Omental fat pad (tissue), 4 donors: ENCODE data around the gene SCD5. TPM values are rescaled to one million over a fixed set of nuclear protein-coding genes. Genes with fewer than 3 reads are reported as not detected.

ENCODE experiments used
- ATAC-seq: fragments of 150-250 bp; one replicate; pipeline ENCODE4 v1.9.1; 2016; ENCODE audit warnings: mild to moderate bottlenecking, moderate library complexity; ENCODE audit not compliant: low FRiP score
- DNase-seq: peaks from one replicate; pipeline ENCODE4 v3.0.0-alpha.2; 2019; ENCODE audit warnings: low spot score
- total RNA-seq, 4 donors: library from RNA; depleted of rRNA; stranded (reverse); fragments of >200 nt; gene quantifications; one replicate each; pipeline ENCODE4 v1.1.0, GENCODE V29; 2016
- TF ChIP-seq, protein P1 (sequence below), 3 donors: fragments of 450-650 bp; IDR thresholded peaks; one replicate each; pipeline ENCODE4 v1.5.1; 2016 to 2017; ENCODE audit warnings: antibody characterized with exemption in 3 of 3, mild to moderate bottlenecking in 3 of 3, moderate library complexity in 2 of 3

Gene SCD5
- total RNA-seq, 4 donors from 2014 or later = 6.7 to 19.9 (median 13.5) TPM

DNA sequence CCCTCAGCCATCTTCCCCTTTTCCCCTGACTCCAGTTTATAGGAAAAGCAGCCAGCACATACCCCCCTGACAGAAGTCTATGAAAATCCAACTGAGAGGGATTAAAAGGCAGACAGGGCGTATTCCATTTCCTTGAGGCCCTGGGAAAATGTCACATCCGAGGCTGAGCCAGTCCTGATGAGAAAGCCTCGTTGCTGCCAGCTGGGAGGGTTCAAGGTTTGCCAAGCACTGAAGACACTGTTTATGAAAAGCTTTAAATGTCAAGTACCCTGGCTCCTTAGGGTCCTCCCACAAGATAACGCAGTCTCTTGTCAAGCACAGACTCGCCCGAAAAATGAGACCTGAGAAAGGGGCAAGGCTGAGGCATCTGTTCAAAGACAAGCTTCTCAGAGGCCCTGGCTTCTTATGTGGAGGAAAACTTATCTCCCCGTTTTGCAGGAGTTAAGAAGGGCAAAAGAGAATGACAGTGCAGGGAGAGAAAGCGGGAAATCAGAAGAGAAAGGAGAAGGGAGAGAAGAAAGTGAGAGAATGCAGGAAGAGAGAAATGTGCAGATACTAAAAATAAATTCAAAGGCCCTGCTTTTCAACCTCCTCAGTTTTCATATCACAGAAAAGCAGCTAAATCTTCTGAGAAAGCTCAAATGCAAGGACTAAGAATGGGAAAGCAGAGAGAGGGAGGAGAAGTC, 44.7 kb downstream of the SCD5 start:
- DNase-seq = no peak
- TF ChIP-seq, protein P1, sequence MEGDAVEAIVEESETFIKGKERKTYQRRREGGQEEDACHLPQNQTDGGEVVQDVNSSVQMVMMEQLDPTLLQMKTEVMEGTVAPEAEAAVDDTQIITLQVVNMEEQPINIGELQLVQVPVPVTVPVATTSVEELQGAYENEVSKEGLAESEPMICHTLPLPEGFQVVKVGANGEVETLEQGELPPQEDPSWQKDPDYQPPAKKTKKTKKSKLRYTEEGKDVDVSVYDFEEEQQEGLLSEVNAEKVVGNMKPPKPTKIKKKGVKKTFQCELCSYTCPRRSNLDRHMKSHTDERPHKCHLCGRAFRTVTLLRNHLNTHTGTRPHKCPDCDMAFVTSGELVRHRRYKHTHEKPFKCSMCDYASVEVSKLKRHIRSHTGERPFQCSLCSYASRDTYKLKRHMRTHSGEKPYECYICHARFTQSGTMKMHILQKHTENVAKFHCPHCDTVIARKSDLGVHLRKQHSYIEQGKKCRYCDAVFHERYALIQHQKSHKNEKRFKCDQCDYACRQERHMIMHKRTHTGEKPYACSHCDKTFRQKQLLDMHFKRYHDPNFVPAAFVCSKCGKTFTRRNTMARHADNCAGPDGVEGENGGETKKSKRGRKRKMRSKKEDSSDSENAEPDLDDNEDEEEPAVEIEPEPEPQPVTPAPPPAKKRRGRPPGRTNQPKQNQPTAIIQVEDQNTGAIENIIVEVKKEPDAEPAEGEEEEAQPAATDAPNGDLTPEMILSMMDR (IDR thresholded peaks at IDR 0.05) = no peak
- ATAC-seq = no peak

DNA sequence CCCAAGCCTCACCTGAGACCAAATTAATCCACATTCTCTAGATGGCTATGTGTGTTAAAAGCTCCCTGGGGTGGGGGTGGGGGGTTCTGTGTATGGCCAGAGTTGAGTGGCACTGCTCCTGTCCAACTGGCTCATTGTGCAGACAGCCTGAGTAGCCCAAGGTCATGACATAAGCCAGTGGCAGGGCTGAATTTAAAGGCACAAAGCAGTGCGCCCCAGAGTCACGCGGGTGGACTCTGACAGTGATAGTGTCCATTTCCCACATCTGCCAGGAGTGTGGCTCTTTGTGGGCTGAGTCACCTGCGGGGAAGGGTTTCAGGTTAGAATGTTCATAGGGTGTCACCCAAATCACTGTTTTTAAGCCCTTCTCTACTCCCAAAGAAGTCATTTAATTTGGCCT, 45.4 kb downstream of the SCD5 start:
- TF ChIP-seq, protein P1 (IDR thresholded peaks at IDR 0.05) = no peak
- DNase-seq (no peak), ATAC-seq (no peak)

DNA sequence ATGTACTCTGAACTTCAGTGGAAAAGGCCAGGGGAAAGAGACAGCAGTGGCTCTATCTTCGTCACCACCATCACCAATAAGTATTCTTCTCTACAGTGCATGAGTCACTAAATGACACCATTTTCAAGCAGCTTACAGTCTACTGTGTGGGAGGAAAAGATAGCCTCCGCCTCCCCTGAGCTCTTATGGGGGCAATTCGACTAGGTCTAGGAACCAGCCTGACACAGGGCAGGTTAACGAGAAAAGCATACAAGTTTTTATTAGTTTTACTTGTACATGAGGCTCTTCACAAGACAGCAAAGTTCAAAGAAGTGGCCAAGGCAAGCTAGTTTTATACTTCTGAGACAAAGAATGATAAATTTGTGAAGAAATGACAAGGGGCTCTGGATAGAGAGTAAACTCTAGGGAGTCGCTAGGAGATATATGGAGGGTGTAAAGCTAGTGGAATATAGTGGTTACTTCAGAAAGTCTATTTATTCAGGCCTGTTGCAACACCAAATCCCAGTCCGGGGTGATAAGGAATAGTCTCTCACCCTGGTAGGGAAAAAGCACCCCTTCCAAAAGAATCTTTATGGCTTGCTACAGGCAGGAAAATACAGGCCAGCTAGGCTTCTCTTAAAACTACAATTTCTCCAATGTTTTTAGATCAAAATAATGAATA, 49.7 kb downstream of the SCD5 start:
- no peak for ATAC-seq
- no peak for DNase-seq
- TF ChIP-seq, protein P1 (IDR thresholded peaks at IDR 0.05) = no peak

DNA sequence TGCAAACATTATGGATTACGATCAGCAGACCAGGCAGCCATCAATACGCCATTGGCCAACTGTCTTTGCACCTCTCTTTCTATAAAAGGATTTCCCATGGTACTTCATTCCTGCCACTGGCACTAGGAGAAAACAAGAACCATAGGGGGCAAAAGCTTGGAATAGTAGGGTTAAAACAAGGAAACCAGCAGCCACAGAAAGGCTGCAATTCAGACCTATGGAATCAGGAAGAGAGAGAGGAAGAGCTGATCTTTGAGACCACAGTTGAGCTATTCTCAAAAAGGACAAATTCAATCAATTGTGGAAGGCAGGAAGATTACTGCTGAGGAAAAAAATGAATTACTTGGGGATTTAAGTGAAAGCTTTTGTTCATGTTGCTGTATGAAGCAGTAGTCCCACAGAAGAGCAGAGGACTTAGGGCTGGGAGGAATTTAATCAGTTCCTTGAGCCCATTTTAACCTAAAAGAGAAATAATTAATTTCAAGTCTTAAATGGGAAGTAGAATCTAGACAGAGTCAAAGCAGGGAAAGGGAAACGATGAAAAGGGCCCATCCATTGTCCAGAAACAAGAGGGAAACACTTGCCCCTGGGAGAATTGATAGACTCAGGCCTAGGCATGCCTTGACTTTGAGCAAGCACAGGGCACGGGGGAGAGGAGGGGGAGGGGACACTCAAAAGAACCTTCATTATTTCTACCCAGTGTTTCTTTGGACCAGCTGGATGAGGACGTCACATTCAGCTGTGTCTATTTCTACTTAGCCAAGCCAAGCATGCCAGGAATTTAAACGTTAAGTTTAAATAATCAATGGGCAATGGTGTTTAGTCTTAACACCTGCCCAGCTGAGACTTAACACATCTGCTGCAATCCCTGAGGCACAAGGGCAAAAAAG, 50.7 kb downstream of the SCD5 start:
- no peak for ATAC-seq
- DNase-seq = no peak
- TF ChIP-seq, protein P1 (IDR thresholded peaks at IDR 0.05) = no peak

DNA sequence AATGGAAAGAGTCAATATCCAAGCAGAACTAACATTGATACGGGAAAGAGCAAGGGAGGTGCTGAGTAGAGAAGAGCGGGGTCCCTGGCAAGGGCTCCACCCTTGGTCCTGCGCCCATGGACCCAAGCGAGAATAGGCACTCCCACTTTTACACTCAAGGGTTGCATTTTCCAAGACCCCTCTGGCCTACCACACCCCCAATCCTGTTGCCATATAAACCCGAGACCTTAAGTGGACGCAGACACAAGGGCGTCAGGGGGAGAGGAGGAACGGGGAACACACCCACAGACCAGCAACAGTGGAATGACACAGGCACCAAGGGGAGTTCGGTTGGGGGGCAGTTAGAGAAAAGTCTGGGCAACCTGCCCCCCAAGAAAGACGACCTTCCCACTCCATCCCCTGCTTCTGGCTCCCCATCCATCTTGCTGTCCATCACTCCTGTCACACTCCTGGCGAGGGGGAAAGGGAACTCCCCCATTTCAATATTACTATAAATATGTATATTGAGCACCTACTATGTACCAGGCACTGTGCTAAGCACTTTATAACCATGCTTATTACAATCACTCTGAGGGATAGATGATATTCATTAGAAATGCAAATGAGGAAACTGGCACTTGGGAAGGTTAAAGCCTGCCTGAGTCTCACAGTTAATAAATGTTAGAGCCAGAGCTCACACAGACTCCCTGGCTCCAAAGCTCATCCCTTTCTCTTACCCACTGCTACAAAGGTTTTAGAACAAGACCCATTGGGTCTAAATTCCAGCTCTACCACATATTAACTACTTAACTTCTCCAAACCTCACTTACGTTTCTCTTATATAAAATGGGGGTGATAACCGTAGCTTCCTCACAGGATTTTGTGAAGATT, 51.7 kb downstream of the SCD5 start:
- TF ChIP-seq, protein P1 (IDR thresholded peaks at IDR 0.05) = no peak
- no peak for DNase-seq
- no peak for ATAC-seq

DNA sequence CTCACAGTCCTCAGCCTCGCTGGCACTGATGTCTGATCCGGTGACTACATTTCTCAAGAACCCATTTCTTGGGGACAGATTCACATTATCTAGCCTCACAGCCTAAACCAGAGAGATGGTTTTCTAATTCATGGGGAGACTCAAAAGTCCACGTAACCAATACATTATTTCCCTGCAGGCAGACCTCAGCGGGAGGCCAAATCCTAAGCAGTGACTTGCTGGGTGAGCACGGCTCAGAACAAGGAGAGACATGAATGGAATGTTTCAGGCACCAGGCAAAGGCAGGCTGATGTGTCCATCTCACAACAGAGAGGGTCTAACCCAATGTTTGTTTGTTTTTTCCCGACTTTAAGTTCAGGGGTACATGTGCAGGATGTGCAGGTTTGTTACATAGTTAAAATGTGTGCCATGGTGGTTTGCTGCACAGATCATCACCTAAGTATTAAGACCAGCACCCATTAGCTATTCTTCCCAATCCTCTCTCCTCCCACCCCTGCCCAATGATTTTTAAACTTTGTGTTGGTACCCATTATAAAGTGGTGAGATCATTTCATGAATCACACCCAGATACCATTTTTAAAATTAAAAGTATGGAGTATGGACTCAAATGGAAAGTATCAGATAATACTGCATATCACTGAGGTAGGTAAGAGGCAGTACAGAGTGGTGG, 53.3 kb downstream of the SCD5 start:
- ATAC-seq (no peak), DNase-seq (no peak)
- TF ChIP-seq, protein P1 (IDR thresholded peaks at IDR 0.05) = no peak
